HFFc6 (cell line): ENCODE data around the gene GPC6. TPM values are rescaled to one million over a fixed set of nuclear protein-coding genes. Genes with fewer than 3 reads are reported as not detected.

Source experiments
- DNase-seq: peaks from one replicate; pipeline ENCODE4 v3.0.0-alpha.2; 2018
- H3K27ac Mint-ChIP-seq: 2 replicates; pipeline ENCODE4 v1.8.0; 2020; ENCODE audit warnings: mild to moderate bottlenecking, mixed read lengths
- H3K27me3 Mint-ChIP-seq: 2 replicates; pipeline ENCODE4 v1.8.0; 2021; ENCODE audit warnings: mild to moderate bottlenecking, moderate library complexity, mixed read lengths; ENCODE audit not compliant: insufficient read depth
- H3K36me3 Mint-ChIP-seq: 2 replicates; pipeline ENCODE4 v1.8.0; 2021; ENCODE audit warnings: low read depth, mixed read lengths
- H3K4me1 Mint-ChIP-seq: 2 replicates; pipeline ENCODE4 v1.8.0; 2020; ENCODE audit warnings: low read depth, mixed read lengths
- H3K4me3 Mint-ChIP-seq: 2 replicates; pipeline ENCODE4 v1.8.0; 2020; ENCODE audit warnings: mild to moderate bottlenecking, moderate library complexity, mixed read lengths
- H3K9me3 Mint-ChIP-seq: 2 replicates; pipeline ENCODE4 v1.8.0; 2020; ENCODE audit warnings: mild to moderate bottlenecking, mixed read lengths
- total RNA-seq, 6 experiments: library from RNA; stranded (reverse); fragmentation: NEBNext Ultra II Directional; extraction: Animal tissue kit (Norgen Biotek cat#: 25700); gene quantifications; 2 replicates in 1 of 6; 3 replicates in 5 of 6; pipeline ENCODE4 v1.2.3, GENCODE V29; 2021
- TF ChIP-seq, protein P1 (sequence below): fragments of 200-600 bp; sonication (generic); IDR thresholded peaks from 2 replicates; pipeline ENCODE4 v1.5.0; 2021; ENCODE audit warnings: antibody characterized with exemption, mild to moderate bottlenecking

GPC6 gene
- total RNA-seq, 6 experiments from 2014 or later: 3.0 to 5.3 (median 4.4) TPM

DNA sequence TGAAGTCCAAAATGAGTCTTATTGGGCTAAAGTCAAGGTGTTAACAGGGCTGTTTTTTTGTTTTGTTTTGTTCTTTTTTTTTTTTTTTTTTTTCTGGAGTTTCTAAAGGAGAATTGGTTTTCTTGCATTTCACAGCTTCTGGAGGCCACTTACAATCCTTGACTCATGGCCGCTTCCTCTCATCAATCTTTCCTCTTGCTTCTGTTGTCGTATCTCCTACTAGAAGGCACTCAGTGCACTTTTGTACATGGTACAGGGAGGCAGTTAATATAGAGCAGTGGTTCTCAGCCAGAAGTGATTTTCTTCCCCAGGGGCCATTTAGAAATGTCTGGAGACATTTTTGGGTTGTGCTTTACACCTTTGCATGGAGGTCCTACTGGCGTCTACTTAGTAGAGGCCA lies 706.3 kb downstream of the GPC6 start:
- DNase-seq: no peak
- TF ChIP-seq, protein P1, sequence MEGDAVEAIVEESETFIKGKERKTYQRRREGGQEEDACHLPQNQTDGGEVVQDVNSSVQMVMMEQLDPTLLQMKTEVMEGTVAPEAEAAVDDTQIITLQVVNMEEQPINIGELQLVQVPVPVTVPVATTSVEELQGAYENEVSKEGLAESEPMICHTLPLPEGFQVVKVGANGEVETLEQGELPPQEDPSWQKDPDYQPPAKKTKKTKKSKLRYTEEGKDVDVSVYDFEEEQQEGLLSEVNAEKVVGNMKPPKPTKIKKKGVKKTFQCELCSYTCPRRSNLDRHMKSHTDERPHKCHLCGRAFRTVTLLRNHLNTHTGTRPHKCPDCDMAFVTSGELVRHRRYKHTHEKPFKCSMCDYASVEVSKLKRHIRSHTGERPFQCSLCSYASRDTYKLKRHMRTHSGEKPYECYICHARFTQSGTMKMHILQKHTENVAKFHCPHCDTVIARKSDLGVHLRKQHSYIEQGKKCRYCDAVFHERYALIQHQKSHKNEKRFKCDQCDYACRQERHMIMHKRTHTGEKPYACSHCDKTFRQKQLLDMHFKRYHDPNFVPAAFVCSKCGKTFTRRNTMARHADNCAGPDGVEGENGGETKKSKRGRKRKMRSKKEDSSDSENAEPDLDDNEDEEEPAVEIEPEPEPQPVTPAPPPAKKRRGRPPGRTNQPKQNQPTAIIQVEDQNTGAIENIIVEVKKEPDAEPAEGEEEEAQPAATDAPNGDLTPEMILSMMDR: no peak
- no peaks in the 10 kb centered on the region for H3K4me1 Mint-ChIP-seq
- H3K36me3 Mint-ChIP-seq: no peaks in the 10 kb centered on the region
- H3K27me3 Mint-ChIP-seq: no peaks in the 10 kb centered on the region
- H3K4me3 Mint-ChIP-seq: no peak overlapping the region
- no peak overlapping the region for H3K27ac Mint-ChIP-seq
- no peaks in the 10 kb centered on the region for H3K9me3 Mint-ChIP-seq

DNA sequence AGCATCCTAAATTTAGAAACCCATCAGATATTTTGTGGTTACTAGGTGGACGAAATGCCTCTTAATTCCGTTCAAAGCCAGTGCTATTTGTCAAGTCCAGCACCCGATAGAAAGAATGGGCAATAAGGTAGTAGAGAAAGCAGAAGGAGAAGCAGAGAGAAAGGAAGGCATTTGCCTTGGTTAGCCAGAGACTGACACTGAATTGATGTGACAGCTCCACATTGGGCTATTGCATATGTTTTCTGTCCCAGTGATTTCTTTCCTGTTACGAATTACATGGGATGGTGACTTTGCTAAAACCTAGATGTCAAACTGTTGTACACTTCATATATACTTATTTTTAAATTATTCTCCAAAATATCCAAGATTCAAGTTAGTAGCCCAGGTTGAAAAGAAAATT lies 710.3 kb downstream of the GPC6 start:
- Mint-ChIP-seq H3K4me1 (no peaks in the 10 kb centered on the region), H3K4me3 (no peak overlapping the region), H3K9me3 (no peaks in the 10 kb centered on the region), H3K27me3 (no peaks in the 10 kb centered on the region), H3K27ac (no peak overlapping the region), H3K36me3 (no peaks in the 10 kb centered on the region)
- no peak for DNase-seq
- TF ChIP-seq, protein P1: no peak

DNA sequence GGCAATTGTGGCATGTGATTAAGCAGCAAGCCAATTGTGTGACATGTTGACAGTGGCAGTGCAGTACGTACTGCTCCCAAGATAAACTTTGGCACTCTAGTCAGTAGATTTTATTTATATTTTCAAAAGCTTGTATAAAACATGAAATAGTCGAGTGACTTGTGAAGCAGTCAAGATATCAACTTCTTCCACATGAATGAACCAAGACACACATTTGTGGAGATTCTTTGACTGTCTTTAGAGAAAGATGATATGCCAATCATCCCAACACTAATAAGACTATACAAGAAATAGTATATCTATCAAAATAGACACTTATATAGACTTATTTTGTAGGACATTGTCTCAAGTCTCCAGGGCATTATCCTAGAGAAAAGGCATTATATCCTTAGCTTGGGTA lies 714.8 kb downstream of the GPC6 start:
- no peak for DNase-seq
- H3K27me3 Mint-ChIP-seq: no peaks in the 10 kb centered on the region
- no peaks in the 10 kb centered on the region for H3K36me3 Mint-ChIP-seq
- no peak overlapping the region for H3K27ac Mint-ChIP-seq
- TF ChIP-seq, protein P1: no peak
- no peaks in the 10 kb centered on the region for H3K9me3 Mint-ChIP-seq
- no peaks in the 10 kb centered on the region for H3K4me1 Mint-ChIP-seq
- H3K4me3 Mint-ChIP-seq: no peak overlapping the region

DNA sequence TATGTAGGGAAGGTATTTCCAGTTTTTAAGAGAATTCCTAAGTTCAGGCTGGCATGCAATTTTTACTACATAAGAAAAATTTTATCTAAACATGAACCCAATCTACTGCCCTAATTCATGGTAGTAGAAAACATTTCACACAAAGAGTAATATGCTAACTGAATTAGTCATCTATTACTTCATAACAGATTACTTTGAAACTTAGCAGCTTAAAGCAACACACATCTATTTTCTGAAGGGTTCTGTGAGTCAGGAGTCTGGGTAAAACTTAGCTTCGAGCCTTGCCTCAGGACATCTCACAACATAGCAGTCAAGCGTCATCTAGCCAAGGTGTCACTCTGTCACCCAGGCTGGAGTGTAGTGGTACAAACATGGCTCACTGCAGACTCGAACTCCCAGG lies 715.4 kb downstream of the GPC6 start:
- Mint-ChIP-seq H3K4me3 (no peak overlapping the region), H3K4me1 (no peaks in the 10 kb centered on the region), H3K9me3 (no peaks in the 10 kb centered on the region), H3K27ac (no peak overlapping the region), H3K27me3 (no peaks in the 10 kb centered on the region), H3K36me3 (no peaks in the 10 kb centered on the region)
- TF ChIP-seq, protein P1: no peak
- DNase-seq: no peak

DNA sequence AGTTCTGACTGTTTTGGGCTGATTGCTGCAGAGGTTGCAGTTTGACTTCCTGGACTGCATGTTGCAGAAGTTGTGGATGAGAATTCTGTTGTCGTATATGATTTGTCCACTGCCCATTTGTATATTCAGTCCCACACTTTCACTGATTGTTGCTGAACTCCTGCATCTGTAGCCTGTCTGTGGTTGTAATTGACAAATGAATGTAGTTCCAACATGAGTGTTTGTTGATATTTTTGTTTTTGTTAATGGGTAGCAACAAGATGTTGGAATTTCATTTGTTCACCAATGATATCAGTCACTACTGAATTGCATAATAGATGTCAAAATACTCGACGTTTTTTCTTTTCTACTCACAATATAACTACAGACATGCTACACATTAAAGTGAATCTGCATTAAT lies 719.0 kb downstream of the GPC6 start:
- TF ChIP-seq, protein P1: no peak
- DNase-seq: no peak
- Mint-ChIP-seq H3K27me3 (no peaks in the 10 kb centered on the region), H3K4me3 (no peak overlapping the region), H3K36me3 (no peaks in the 10 kb centered on the region), H3K4me1 (no peaks in the 10 kb centered on the region), H3K9me3 (no peaks in the 10 kb centered on the region), H3K27ac (no peak overlapping the region)

DNA sequence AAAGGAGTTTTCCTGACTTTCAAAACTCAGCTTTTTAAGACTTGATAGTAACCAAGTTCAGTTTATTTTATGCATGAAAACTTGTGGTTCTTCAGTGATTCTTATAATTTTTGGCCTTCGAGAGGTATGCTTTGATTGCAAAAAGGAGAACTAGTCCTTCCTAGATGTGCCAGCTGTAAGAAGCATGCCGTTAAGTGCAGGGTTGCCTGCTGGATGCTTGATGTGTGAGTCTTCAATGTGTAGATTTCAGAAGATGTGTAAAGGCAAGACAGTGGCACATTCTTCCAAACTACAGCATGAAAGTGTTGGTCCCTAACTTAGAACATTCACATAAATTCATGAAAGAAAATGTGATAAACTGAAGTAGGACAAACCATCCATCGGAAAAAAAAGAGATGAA lies 720.4 kb downstream of the GPC6 start:
- DNase-seq: no peak
- Mint-ChIP-seq H3K27ac (no peak overlapping the region), H3K36me3 (no peaks in the 10 kb centered on the region), H3K9me3 (no peaks in the 10 kb centered on the region), H3K4me3 (no peak overlapping the region), H3K27me3 (no peaks in the 10 kb centered on the region), H3K4me1 (no peaks in the 10 kb centered on the region)
- TF ChIP-seq, protein P1: no peak
